ENCODE measurements around the gene MAEA.

The MAEA gene

GRCh38 chr4:1383728-1384591, 94.3 kb downstream of the MAEA start:
- TF ChIP-seq, protein P1, sequence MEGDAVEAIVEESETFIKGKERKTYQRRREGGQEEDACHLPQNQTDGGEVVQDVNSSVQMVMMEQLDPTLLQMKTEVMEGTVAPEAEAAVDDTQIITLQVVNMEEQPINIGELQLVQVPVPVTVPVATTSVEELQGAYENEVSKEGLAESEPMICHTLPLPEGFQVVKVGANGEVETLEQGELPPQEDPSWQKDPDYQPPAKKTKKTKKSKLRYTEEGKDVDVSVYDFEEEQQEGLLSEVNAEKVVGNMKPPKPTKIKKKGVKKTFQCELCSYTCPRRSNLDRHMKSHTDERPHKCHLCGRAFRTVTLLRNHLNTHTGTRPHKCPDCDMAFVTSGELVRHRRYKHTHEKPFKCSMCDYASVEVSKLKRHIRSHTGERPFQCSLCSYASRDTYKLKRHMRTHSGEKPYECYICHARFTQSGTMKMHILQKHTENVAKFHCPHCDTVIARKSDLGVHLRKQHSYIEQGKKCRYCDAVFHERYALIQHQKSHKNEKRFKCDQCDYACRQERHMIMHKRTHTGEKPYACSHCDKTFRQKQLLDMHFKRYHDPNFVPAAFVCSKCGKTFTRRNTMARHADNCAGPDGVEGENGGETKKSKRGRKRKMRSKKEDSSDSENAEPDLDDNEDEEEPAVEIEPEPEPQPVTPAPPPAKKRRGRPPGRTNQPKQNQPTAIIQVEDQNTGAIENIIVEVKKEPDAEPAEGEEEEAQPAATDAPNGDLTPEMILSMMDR (IDR thresholded peaks at IDR 0.05; ENCODE audit: low read depth, low read length): no peak
- H3K4me3 ChIP-seq (ENCODE audit: low read depth, low read length): no peak overlapping the region

DNA sequence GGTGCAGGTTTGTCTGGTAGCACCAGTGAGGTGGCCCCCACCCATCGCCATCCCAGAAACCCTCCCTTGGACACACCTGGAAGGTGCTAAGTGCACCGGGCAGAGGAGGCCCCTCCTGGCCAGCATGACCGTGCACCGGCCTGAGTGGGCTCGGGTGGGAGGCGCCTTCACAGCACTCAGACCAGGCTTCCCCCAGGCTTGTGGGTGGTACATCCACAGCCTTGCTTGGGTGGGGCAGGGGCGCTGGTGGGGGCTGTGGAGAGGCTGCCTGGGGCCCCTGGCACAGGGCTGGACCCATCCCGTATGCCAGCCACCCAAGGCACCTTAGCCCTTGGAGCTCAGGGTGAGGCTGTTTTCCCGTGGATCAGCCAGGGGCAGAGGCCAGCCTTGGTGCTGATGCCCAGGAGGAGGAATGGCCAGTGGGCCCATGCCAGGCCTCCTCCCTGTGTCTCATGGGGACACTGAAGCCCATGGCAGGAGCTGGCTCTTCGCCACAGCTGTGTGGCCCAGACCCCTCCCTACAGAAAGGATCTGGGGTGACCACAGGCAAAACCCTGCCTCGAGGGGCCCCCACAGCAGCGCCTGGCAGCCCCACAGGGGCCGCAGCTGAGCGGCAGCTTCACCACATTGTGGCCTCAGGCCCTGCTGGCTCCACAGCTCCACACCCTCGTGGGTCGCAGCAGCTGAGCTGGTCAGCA, 95.1 kb downstream of the MAEA start:
- no peak overlapping the region for H3K4me3 ChIP-seq (ENCODE audit: low read depth, low read length)

DNA sequence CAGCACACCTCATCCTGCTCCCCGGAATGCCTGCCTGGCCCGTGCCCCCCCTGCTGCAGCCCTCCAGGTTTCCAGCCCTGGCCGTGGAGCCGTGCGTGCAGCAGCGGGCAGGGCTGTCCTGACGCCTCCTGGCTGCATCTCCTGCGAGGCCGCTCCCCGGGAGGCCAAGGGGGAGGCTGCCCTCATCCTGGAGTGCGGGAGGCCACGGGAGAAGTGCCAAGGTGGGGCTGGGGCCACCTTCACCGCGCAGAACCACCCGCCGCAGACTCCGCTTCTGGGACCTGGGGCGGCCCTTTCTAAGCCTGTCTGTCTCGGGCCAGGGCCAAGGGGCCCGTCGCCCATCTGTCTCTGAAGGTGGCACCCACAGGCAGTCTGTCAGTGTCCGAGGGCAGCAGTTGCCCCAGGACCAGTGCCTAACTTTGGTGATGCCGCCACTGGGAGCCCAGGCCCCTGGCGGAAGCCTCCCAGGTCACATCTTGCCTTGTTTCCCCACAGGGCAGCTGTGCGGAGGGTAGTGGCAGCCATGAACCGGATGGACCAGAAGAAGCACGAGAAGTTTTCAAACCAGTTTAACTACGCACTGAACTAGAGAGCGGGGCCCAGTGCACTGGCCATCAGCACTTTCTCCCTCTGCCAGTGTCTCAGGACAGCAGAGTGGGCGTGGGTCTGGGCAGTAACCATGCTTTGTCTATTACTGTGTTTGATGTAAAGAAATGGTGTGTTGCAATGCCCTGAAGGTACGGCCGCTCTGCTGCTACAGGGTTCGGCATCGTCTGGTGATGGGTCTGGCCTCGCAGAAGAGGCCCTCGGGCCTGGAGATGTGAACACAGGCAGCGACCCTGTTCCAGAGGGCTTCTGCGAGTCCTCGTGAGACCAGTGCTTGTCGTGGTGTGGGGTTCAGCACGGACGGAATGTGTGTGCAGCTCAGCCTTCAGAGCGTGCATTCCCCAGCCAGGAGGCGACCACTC, 96.0 kb downstream of the MAEA start:
- no peak overlapping the region for H3K4me3 ChIP-seq (ENCODE audit: low read depth, low read length)
- TF ChIP-seq, protein P1 (IDR thresholded peaks at IDR 0.05; ENCODE audit: low read depth, low read length): no peak

More for the DNA sequence above, 95.1 kb downstream of the MAEA start:
- TF ChIP-seq, protein P1 (IDR thresholded peaks at IDR 0.05; ENCODE audit: low read depth, low read length): no peak

Measured in WI38 (cell line).